A549 treated with ZK216348 at 1 μM for 4 hours (cell line): ENCODE measurements around the gene ITIH5. TPM values are rescaled to one million over a fixed set of nuclear protein-coding genes. Genes with fewer than 3 reads are reported as not detected.

Source experiments
- total RNA-seq: library from RNA; stranded (reverse); fragments of 200-300 nt; extraction: Qiagen RNA extraction; gene quantifications from 5 replicates; pipeline ENCODE4 v1.2.3, GENCODE V29; 2022; ENCODE audit warnings: low read depth

Gene ITIH5
- 0.08 to 0.24 TPM (median 0.11 TPM) in 4 of 5 replicates, not detected in the other for total RNA-seq

DNA sequence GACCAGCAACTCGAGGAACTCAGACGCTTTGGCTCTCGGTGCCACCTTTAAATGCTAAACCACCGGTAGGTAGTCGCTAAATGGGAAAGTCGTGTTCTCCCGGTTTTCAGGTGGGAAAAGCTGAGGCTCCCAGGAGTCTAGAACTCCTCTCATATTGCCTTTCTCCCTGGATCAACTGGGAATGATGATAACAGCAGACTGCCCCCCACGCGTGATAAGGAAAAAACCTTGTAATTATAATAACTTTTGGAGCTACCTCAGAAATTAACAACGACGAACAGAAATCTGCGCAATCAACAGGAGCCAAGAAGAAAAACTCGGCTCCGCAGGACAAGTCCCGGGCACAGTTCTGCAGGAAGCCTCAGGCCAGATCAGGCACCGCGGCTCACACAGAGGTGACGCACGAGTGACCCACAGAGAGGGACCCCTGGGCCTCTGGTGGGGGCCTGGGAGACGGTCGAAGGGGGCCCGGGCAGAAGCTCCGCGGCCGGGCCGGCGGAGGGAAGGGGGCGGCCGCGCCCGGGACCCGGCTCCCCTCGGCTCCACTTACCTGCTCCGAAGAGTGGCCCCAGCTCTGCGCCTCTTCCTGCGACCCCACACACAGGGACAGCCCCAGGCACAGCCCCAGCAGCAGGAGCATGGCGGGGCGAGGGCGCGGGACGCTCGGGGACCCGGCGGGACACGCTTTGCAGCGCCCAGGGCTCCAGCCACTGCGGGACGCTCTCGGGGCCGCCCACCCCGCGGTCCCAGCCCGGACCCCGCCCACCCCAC lies at the start of gene ITIH5:
Gene ITIH5, minus strand, starts transcription at position 714 of the 771 bp plus-strand sequence. Its CDS starts 74 bp downstream, at position 640.

DNA sequence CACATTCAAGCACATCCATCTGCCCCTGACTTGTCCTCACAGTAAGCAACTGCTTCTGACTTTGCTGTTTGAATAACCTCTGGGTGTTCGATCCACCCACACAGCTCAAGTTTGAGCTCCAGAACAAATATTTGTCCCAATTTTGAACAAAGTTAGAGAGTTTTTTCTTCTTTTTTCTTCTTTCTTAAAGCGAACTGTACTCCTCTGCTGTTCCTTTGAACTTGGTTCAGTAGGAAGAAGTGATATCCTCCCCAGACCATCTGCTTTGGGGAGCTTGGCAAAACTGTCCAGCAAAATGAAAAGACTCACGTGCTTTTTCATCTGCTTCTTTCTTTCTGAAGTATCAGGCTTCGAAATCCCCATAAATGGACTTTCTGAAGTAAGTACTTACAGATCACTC lies 36.4 kb upstream of the ITIH5 start, which contains the start of gene ITIH2:
Gene ITIH2, plus strand, starts transcription at position 177 of the 400 bp plus-strand sequence. Its CDS starts 119 bp downstream, at position 296.

Other genes starting within 250 kb of the ITIH5 start
- 0.09 to 0.53 TPM (median 0.27 TPM) in 5 replicates for gene ITIH2, start 36.4 kb upstream of the ITIH5 start, total RNA-seq
- 12.0 to 24.9 TPM (median 12.7 TPM) in 5 replicates for gene KIN, start 121.0 kb upstream of the ITIH5 start, total RNA-seq
- gene ATP5F1C, start 121.2 kb upstream of the ITIH5 start, total RNA-seq: 244 to 338 TPM (median 272 TPM) in 5 replicates
- gene TAF3, start 151.5 kb upstream of the ITIH5 start, total RNA-seq: 6.9 to 9.1 TPM (median 8.1 TPM) in 5 replicates